Naive thymus-derived CD4-positive, alpha-beta T cell (primary cell): ENCODE results near the gene NBEA. TPM values are rescaled to one million over a fixed set of nuclear protein-coding genes. Genes with fewer than 3 reads are reported as not detected.

Experiments
- ATAC-seq: fragments of 150-1000 bp; cut with Tn5 transposase; 2 replicates; pipeline ENCODE4 v1.10.0; 2021; ENCODE audit warnings: mild to moderate bottlenecking, moderate library complexity
- CTCF ChIA-PET: fragments of 350-600 bp; sonication (Branson Sonifier 250); formaldehyde crosslinking; loops from one replicate; lab custom pipeline; 2021; ENCODE audit warnings: antibody characterized with exemption; lab: Charles Lee
- POLR2A ChIA-PET: fragments of 350-600 bp; sonication (Branson Sonifier 250); formaldehyde crosslinking; loops from one replicate; lab custom pipeline; 2021; ENCODE audit warnings: antibody characterized with exemption, inconsistent platforms; lab: Charles Lee
- DNase-seq, 9 donors: peaks; one replicate each; pipeline versions ENCODE4 v3.0.0 to v3.0.0-alpha.2; 2020 to 2022; ENCODE audit warnings: mixed read lengths in 1 of 9
- H3K27ac ChIP-seq: one replicate; pipeline ENCODE4 v1.7.0; 2013; ENCODE audit warnings: mild to moderate bottlenecking, low read depth, low read length, moderate library complexity
- H3K27me3 ChIP-seq, 2 donors: one replicate each; pipeline ENCODE4 v1.7.0; 2013; ENCODE audit warnings: low read length in 2 of 2, mild to moderate bottlenecking in 2 of 2, moderate library complexity in 2 of 2; ENCODE audit not compliant: control insufficient read depth in 2 of 2, insufficient read depth in 2 of 2
- H3K36me3 ChIP-seq, 3 experiments: 1 replicate in 2 of 3; 2 replicates in 1 of 3; pipeline ENCODE4 v1.7.0; 2013; ENCODE audit warnings: low read length in 3 of 3, mild to moderate bottlenecking in 3 of 3, moderate library complexity in 1 of 3; ENCODE audit not compliant: insufficient read depth in 3 of 3, control insufficient read depth in 2 of 3
- H3K4me1 ChIP-seq, 2 donors: one replicate each; pipeline ENCODE4 v1.7.0; 2013; ENCODE audit warnings: low read length in 2 of 2, mild to moderate bottlenecking in 2 of 2, moderate library complexity in 1 of 2; ENCODE audit not compliant: control insufficient read depth in 2 of 2, insufficient read depth in 2 of 2
- H3K4me3 ChIP-seq: 2 replicates; pipeline ENCODE4 v1.7.0; 2013; ENCODE audit warnings: mild to moderate bottlenecking, low read length
- H3K9me3 ChIP-seq, 3 experiments: 1 replicate in 2 of 3; 2 replicates in 1 of 3; pipeline ENCODE4 v1.7.0; 2013; ENCODE audit warnings: low read length in 3 of 3; ENCODE audit not compliant: control insufficient read depth in 2 of 3
- H3K27ac Mint-ChIP-seq, 9 donors: one replicate each; pipeline ENCODE4 v1.8.0; 2020 to 2022; ENCODE audit warnings: mixed read lengths in 9 of 9, mild to moderate bottlenecking in 8 of 9, moderate library complexity in 5 of 9, inconsistent platforms in 2 of 9
- H3K27me3 Mint-ChIP-seq, 5 donors: one replicate each; pipeline ENCODE4 v1.8.0; 2021 to 2022; ENCODE audit warnings: mixed read lengths in 5 of 5, mild to moderate bottlenecking in 1 of 5
- H3K36me3 Mint-ChIP-seq, 5 donors: one replicate each; pipeline ENCODE4 v1.8.0; 2020 to 2022; ENCODE audit warnings: mixed read lengths in 5 of 5, mild to moderate bottlenecking in 3 of 5, inconsistent platforms in 1 of 5
- H3K4me1 Mint-ChIP-seq, 7 donors: one replicate each; pipeline ENCODE4 v1.8.0; 2020 to 2022; ENCODE audit warnings: mixed read lengths in 7 of 7, mild to moderate bottlenecking in 3 of 7, inconsistent platforms in 1 of 7
- H3K4me3 Mint-ChIP-seq, 10 donors: one replicate each; pipeline ENCODE4 v1.8.0; 2020 to 2022; ENCODE audit warnings: mild to moderate bottlenecking in 10 of 10, mixed read lengths in 10 of 10, moderate library complexity in 6 of 10, inconsistent platforms in 2 of 10
- H3K9me3 Mint-ChIP-seq, 11 donors: one replicate each; pipeline ENCODE4 v1.8.0; 2020 to 2022; ENCODE audit warnings: mixed read lengths in 11 of 11, mild to moderate bottlenecking in 4 of 11, inconsistent platforms in 1 of 11, moderate library complexity in 1 of 11
- intact Hi-C, 2 donors: fragments of 100-400 bp; cut with micrococcal nuclease; formaldehyde crosslinking; loops; one replicate each; pipeline ENCODE4 v1.15.1; 2023
- polyA plus RNA-seq, 2 donors: library from polyadenylated mRNA; unstranded; fragments of 300-500 nt; fragmentation: Illumina TruSeq; gene quantifications; one replicate each; pipeline ENCODE4 v1.2.3, GENCODE V29; 2021
- total RNA-seq, 6 experiments: library from RNA in 5 of 6; stranded (reverse) in 5 of 6; gene quantifications; 1 replicate in 5 of 6; 2 replicates in 1 of 6; pipeline ENCODE4 v1.2.3 and lab custom pipeline; 2021 to 2026

The NBEA gene
- total and polyA plus RNA-seq, 7 experiments from 2014 or later, result 0.15 to 6.3 (median 3.2) TPM

GRCh38 chr13:34944274-34944634 lies 2.2 kb downstream of the NBEA start:
- no peak overlapping the region for H3K27ac ChIP-seq
- ChIA-PET POLR2A (no interaction called here), CTCF (no interaction called here)
- H3K4me3 ChIP-seq, result no peak overlapping the region
- H3K4me1 Mint-ChIP-seq, result peaks cover 15 to 40% (median 28%) of the 10 kb centered on the region in 7 donors
- peak overlapping the region in 8 of 10 donors; percentile 72 to 94 (median 88) for H3K4me3 Mint-ChIP-seq
- peaks cover 28 to 59% (median 50%) of the 10 kb centered on the region in 5 donors for H3K27me3 Mint-ChIP-seq
- H3K36me3 ChIP-seq, result peaks cover 0 to 3% (median 0%) of the 10 kb centered on the region in 3 experiments
- no peaks in the 10 kb centered on the region for H3K9me3 Mint-ChIP-seq
- H3K36me3 Mint-ChIP-seq, result no peaks in the 10 kb centered on the region
- no peaks in the 10 kb centered on the region for H3K9me3 ChIP-seq
- ATAC-seq, result no peak
- H3K4me1 ChIP-seq, result peaks cover 0 to 17% of the 10 kb centered on the region in 2 donors
- intact Hi-C loops, result loop anchor here (5.0 to 10.0 kb wide), 3 partner anchors 218 to 1399 kb away; partner anchors contain the start of gene RFC3 (in 2 of the 2)
- peaks cover 0 to 9% of the 10 kb centered on the region in 2 donors for H3K27me3 ChIP-seq
- H3K27ac Mint-ChIP-seq, result no peak overlapping the region
- DNase-seq, result no peak

- Mint-ChIP-seq H3K36me3 (no peaks in the 10 kb centered on the region), H3K9me3 (no peaks in the 10 kb centered on the region), H3K4me3 (peak overlapping the region in 5 of 10 donors; percentile 5 to 89 (median 35)), H3K27ac (no peak overlapping the region), H3K4me1 (peaks cover 15 to 40% (median 28%) of the 10 kb centered on the region in 7 donors), H3K27me3 (peaks cover 27 to 58% (median 50%) of the 10 kb centered on the region in 5 donors)
- CTCF ChIA-PET, result no interaction called here
- DNase-seq (no peak), ATAC-seq (no peak)
- no peak overlapping the region for H3K4me3 ChIP-seq
- H3K27ac ChIP-seq, result no peak overlapping the region
- H3K36me3 ChIP-seq, result peaks cover 0 to 3% (median 0%) of the 10 kb centered on the region in 3 experiments
- H3K9me3 ChIP-seq, result no peaks in the 10 kb centered on the region
- POLR2A ChIA-PET, result no interaction called here
- peaks cover 0 to 9% of the 10 kb centered on the region in 2 donors for H3K27me3 ChIP-seq
- peaks cover 0 to 17% of the 10 kb centered on the region in 2 donors for H3K4me1 ChIP-seq
- intact Hi-C loops, result loop anchor here (5.0 to 10.0 kb wide), 3 partner anchors 218 to 1400 kb away; partner anchors contain the start of gene RFC3 (in 2 of the 2)
These were observed 2.7 kb downstream of the NBEA start for GRCh38 chr13:34944751-34945150.

DNA sequence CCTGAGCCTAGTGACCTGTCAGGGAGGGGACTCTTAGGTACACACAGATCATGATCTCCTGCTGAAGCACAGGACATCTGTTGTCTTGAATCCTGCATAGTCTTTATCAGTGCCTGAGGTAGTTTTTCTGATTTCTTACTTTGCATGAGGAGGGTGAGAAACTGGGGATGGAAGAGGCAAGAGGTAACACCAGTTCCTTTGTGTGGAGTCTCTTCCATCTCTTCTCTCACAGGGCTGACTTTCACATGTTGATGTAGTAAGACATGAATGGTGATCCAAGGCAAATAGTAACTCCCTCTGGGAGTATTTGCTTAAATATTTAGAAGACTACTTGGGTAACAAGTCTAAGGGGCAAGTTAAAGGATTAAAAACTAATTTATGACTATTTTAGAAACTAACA lies 9.5 kb downstream of the NBEA start:
- POLR2A ChIA-PET, result no interaction called here
- CTCF ChIA-PET, result no interaction called here

GRCh38 chr13:34959489-34959888 lies 17.4 kb downstream of the NBEA start:
- Histone ChIP-seq H3K4me1 (no peaks in the 10 kb centered on the region), H3K9me3 (no peaks in the 10 kb centered on the region), H3K27me3 (no peaks in the 10 kb centered on the region), H3K27ac (no peak overlapping the region), H3K36me3 (no peaks in the 10 kb centered on the region), H3K4me3 (no peak overlapping the region)
- no peak overlapping the region for H3K27ac Mint-ChIP-seq
- no peaks in the 10 kb centered on the region for H3K27me3 Mint-ChIP-seq
- H3K9me3 Mint-ChIP-seq, result no peaks in the 10 kb centered on the region
- ChIA-PET CTCF (no interaction called here), POLR2A (no interaction called here)
- H3K4me3 Mint-ChIP-seq, result no peak overlapping the region
- H3K36me3 Mint-ChIP-seq, result peaks cover 0 to 3% (median 0%) of the 10 kb centered on the region in 5 donors
- ATAC-seq (no peak), DNase-seq (no peak)
- intact Hi-C loops, result no loop called here
- H3K4me1 Mint-ChIP-seq, result no peaks in the 10 kb centered on the region

More for the DNA sequence above, 9.5 kb downstream of the NBEA start:
- DNase-seq (no peak), ATAC-seq (no peak)
- Mint-ChIP-seq H3K4me3 (no peak overlapping the region), H3K27ac (peak overlapping the region in 1 of 9 donors; percentile 33), H3K36me3 (peaks cover 0 to 4% (median 0%) of the 10 kb centered on the region in 5 donors), H3K27me3 (peaks cover 0 to 12% (median 4%) of the 10 kb centered on the region in 5 donors), H3K4me1 (peaks cover 0 to 5% (median 0%) of the 10 kb centered on the region in 7 donors), H3K9me3 (peaks cover 0 to 5% (median 0%) of the 10 kb centered on the region in 11 donors)
- Histone ChIP-seq H3K27me3 (no peaks in the 10 kb centered on the region), H3K4me1 (no peaks in the 10 kb centered on the region), H3K4me3 (no peak overlapping the region), H3K27ac (no peak overlapping the region), H3K36me3 (no peaks in the 10 kb centered on the region), H3K9me3 (no peaks in the 10 kb centered on the region)
- intact Hi-C loops, result no loop called here

DNA sequence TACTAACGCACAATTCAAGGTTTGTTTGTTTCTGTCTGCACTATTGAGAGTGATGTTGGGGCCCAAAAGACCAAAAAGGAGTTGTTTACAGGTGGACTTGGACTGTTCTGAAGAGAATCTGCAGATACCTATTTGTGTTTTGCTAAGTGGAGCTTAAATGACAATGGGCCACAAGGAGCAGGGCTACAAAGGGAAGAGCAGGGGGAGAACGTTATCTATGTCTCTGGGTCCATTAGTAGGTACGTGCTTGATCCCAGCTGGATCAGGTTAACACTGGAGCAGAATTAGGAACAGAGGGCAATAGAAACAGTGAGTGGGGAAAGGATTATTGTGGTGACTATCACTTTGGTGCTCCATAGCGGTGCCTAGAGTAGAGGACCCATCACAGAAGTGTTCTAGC lies 22.5 kb downstream of the NBEA start:
- Histone ChIP-seq H3K27me3 (no peaks in the 10 kb centered on the region), H3K4me3 (no peak overlapping the region), H3K9me3 (no peaks in the 10 kb centered on the region), H3K36me3 (no peaks in the 10 kb centered on the region), H3K27ac (no peak overlapping the region), H3K4me1 (no peaks in the 10 kb centered on the region)
- no peaks in the 10 kb centered on the region for H3K27me3 Mint-ChIP-seq
- H3K4me1 Mint-ChIP-seq, result no peaks in the 10 kb centered on the region
- no peak overlapping the region for H3K27ac Mint-ChIP-seq
- intact Hi-C loops, result no loop called here
- no peak overlapping the region for H3K4me3 Mint-ChIP-seq
- POLR2A ChIA-PET, result no interaction called here
- H3K9me3 Mint-ChIP-seq, result peaks cover 0 to 7% (median 0%) of the 10 kb centered on the region in 11 donors
- DNase-seq (no peak), ATAC-seq (no peak)
- CTCF ChIA-PET, result no interaction called here
- H3K36me3 Mint-ChIP-seq, result peaks cover 0 to 5% (median 3%) of the 10 kb centered on the region in 5 donors

DNA sequence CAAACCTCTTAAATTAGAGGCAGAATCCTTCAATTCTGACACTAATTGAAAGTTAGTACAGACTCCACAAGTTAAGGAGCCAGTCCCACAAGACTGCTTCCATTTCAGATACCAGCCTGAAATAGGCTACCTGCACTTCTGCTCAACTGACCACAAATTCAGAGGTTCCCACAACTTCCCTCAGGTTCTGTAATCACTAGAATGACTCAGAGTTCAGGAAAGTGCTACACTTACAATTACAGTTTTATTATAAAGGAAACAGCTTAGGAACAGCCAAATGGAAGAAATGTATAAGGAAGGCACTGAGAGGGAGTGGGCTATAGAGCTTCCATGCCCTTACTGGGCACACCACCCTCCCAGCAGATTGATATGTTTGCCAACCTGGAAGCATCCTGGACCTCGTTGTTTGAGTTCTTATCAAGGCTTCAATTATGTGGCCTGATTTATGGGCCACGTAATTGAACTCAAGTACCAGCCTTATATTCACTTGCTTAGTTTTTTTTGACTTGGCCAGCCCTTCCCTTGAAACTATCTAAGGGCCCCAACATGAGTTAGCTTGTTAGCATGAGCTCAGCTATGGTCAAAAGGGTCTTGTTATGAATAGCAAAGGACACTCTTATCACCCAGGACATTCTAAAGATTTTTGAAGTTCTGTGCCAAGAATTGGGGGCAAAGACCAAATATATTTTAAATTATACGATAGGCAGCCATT lies 25.9 kb downstream of the NBEA start:
- H3K36me3 Mint-ChIP-seq, result peaks cover 0 to 21% (median 13%) of the 10 kb centered on the region in 5 donors
- H3K4me1 ChIP-seq, result no peaks in the 10 kb centered on the region
- peaks cover 0 to 1% (median 0%) of the 10 kb centered on the region in 3 experiments for H3K36me3 ChIP-seq
- H3K4me3 ChIP-seq, result no peak overlapping the region
- no peak overlapping the region for H3K27ac ChIP-seq
- POLR2A ChIA-PET, result no interaction called here
- no peak overlapping the region for H3K27ac Mint-ChIP-seq
- CTCF ChIA-PET, result no interaction called here
- H3K4me3 Mint-ChIP-seq, result no peak overlapping the region
- no peaks in the 10 kb centered on the region for H3K27me3 ChIP-seq
- no peaks in the 10 kb centered on the region for H3K9me3 ChIP-seq
- ATAC-seq, result no peak
- intact Hi-C loops, result no loop called here
- H3K9me3 Mint-ChIP-seq, result peaks cover 0 to 36% (median 14%) of the 10 kb centered on the region in 11 donors
- H3K27me3 Mint-ChIP-seq, result no peaks in the 10 kb centered on the region
- no peaks in the 10 kb centered on the region for H3K4me1 Mint-ChIP-seq
- no peak for DNase-seq
